HG02981 (cell line): ENCODE data around the gene ZHX3.
"Not testable (repeated sequence)": the region's sequence is repeated elsewhere in the genome, so short reads cannot be mapped to it uniquely, and the experiment has no call there.

Source experiments
- ATAC-seq: cut with Tn5 transposase; IDR thresholded peaks from one replicate; pipeline ENCODE4 v1.9.1; 2021; ENCODE audit warnings: mild to moderate bottlenecking, moderate library complexity; ENCODE audit not compliant: unreplicated experiment

Gene ZHX3

GRCh38 chr20:41264819-41265218 is 52.7 kb downstream of the ZHX3 start:
- ATAC-seq: no peak

GRCh38 chr20:41261790-41262717 is 55.5 kb downstream of the ZHX3 start:
- ATAC-seq: no peak

GRCh38 chr20:41261260-41261659 is 56.3 kb downstream of the ZHX3 start:
- no peak for ATAC-seq

GRCh38 chr20:41260734-41261220 is 56.8 kb downstream of the ZHX3 start:
- ATAC-seq: no peak

GRCh38 chr20:41259309-41259708 is 58.2 kb downstream of the ZHX3 start:
- no peak for ATAC-seq

GRCh38 chr20:41258474-41258873 is 59.1 kb downstream of the ZHX3 start:
- no peak for ATAC-seq

GRCh38 chr20:41256516-41256915 is 61.0 kb downstream of the ZHX3 start:
- no peak for ATAC-seq

- no peak for ATAC-seq
These were observed 61.9 kb downstream of the ZHX3 start for GRCh38 chr20:41255655-41256054.

- peak; percentile 52 for ATAC-seq
These were observed 67.9 kb downstream of the ZHX3 start for GRCh38 chr20:41249411-41250281.

- ATAC-seq: no peak
These were observed 69.0 kb downstream of the ZHX3 start for GRCh38 chr20:41248368-41249024.

- ATAC-seq: no peak
These were observed 69.8 kb downstream of the ZHX3 start for GRCh38 chr20:41247523-41248367.

GRCh38 chr20:41245086-41245707 is 72.3 kb downstream of the ZHX3 start:
- ATAC-seq: no peak

GRCh38 chr20:41242807-41243206 is 74.7 kb downstream of the ZHX3 start:
- ATAC-seq: no peak

- no peak for ATAC-seq
These were observed 75.2 kb downstream of the ZHX3 start for GRCh38 chr20:41242352-41242751.

- not testable (repeated sequence) for ATAC-seq
These were observed 80.3 kb downstream of the ZHX3 start for GRCh38 chr20:41237233-41237632.

- not testable (repeated sequence) for ATAC-seq
These were observed 80.7 kb downstream of the ZHX3 start for GRCh38 chr20:41236818-41237217.

GRCh38 chr20:41234546-41234945 is 83.0 kb downstream of the ZHX3 start:
- no peak for ATAC-seq

GRCh38 chr20:41234041-41234440 is 83.5 kb downstream of the ZHX3 start:
- no peak for ATAC-seq
